ENCODE results near the gene FAM47A. TPM values are rescaled to one million over a fixed set of nuclear protein-coding genes. Genes with fewer than 3 reads are reported as not detected.

FAM47A gene
- not detected for total RNA-seq

GRCh38 chrX:34132028-34132427 lies at the start of gene FAM47A:
FAM47A (minus strand) TSS chrX:34132314; CDS start chrX:34132278, 36 bp downstream.

Measured in melanocyte of skin (primary cell).